ENCODE results near the gene NECAB3.

- TF ChIP-seq CTCF (IDR thresholded peaks at IDR 0.05) (no peak), RFX5 (IDR thresholded peaks at IDR 0.05; ENCODE audit: low read length) (no peak), ZBTB33 (IDR thresholded peaks at IDR 0.05; ENCODE audit: borderline replicate concordance, low read depth) (no peak), RCOR1 (IDR thresholded peaks at IDR 0.05; ENCODE audit: low read length) (no peak), MXI1 (IDR thresholded peaks at IDR 0.05; ENCODE audit: low read depth, low read length) (no peak), POLR2AphosphoS5 (IDR thresholded peaks at IDR 0.05; ENCODE audit: low read depth, low read length) (no peak)
- TF ChIP-seq, protein P1, sequence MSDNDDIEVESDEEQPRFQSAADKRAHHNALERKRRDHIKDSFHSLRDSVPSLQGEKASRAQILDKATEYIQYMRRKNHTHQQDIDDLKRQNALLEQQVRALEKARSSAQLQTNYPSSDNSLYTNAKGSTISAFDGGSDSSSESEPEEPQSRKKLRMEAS (IDR thresholded peaks at IDR 0.05; ENCODE audit: low read depth) = no peak
- TF ChIP-seq, protein P2, sequence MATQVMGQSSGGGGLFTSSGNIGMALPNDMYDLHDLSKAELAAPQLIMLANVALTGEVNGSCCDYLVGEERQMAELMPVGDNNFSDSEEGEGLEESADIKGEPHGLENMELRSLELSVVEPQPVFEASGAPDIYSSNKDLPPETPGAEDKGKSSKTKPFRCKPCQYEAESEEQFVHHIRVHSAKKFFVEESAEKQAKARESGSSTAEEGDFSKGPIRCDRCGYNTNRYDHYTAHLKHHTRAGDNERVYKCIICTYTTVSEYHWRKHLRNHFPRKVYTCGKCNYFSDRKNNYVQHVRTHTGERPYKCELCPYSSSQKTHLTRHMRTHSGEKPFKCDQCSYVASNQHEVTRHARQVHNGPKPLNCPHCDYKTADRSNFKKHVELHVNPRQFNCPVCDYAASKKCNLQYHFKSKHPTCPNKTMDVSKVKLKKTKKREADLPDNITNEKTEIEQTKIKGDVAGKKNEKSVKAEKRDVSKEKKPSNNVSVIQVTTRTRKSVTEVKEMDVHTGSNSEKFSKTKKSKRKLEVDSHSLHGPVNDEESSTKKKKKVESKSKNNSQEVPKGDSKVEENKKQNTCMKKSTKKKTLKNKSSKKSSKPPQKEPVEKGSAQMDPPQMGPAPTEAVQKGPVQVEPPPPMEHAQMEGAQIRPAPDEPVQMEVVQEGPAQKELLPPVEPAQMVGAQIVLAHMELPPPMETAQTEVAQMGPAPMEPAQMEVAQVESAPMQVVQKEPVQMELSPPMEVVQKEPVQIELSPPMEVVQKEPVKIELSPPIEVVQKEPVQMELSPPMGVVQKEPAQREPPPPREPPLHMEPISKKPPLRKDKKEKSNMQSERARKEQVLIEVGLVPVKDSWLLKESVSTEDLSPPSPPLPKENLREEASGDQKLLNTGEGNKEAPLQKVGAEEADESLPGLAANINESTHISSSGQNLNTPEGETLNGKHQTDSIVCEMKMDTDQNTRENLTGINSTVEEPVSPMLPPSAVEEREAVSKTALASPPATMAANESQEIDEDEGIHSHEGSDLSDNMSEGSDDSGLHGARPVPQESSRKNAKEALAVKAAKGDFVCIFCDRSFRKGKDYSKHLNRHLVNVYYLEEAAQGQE (IDR thresholded peaks at IDR 0.05; ENCODE audit: low read depth, low read length) = no peak
Measured at GRCh38 chr20:33689493-33689892, 15.3 kb upstream of the NECAB3 start.
